ENCODE results near the gene GALR1. TPM values are rescaled to one million over a fixed set of nuclear protein-coding genes. Genes with fewer than 3 reads are reported as not detected.

Gene GALR1
- total and polyA plus RNA-seq, 2 experiments from 2014 or later: 0.32 to 1.1 TPM

DNA sequence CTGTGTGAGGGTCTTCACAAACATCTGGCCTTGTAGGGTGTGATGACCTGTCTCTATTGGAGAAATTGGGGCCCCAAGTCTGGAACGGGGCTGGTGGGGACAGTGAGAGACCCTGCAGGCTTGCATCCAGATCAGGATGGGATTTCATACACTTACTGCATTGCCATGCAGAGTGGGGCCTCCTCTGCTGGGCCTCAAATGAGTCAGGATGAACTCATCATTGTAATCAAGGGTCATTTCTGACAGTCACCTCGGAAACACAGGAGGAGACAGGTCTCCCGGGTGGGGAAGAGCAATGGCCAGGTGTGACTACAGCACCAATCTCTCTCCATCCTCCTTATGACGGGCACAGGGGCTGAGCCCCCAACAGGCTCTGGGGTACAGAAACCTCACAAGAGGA is 48.1 kb upstream of the GALR1 start (continued):
- TF ChIP-seq, protein P1, sequence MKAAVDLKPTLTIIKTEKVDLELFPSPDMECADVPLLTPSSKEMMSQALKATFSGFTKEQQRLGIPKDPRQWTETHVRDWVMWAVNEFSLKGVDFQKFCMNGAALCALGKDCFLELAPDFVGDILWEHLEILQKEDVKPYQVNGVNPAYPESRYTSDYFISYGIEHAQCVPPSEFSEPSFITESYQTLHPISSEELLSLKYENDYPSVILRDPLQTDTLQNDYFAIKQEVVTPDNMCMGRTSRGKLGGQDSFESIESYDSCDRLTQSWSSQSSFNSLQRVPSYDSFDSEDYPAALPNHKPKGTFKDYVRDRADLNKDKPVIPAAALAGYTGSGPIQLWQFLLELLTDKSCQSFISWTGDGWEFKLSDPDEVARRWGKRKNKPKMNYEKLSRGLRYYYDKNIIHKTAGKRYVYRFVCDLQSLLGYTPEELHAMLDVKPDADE (IDR thresholded peaks at IDR 0.05): no peak

DNA sequence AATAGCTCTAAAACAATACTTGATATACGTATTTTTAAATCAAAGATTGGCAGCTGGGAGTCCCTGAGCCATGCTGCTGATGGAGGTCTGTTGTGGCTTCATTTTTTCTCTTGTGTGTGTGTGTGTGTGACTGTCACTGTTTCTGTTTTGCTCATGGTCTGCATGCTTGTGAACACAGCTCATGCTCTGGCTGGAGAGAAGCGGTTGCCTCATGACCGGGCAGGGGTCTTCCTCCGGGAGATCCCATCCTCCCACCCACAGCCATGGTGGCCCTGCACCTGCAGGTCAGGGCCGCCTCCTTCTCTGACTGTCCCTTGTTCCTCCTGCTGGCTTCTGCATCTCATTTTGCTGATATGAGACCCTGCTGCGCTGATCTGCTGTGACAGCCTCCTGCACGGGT is 47.3 kb upstream of the GALR1 start:
- H2AFZ ChIP-seq: no peak overlapping the region
- DNase-seq (ENCODE audit: low spot score): no peak
- H3K4me1 ChIP-seq (ENCODE audit: insufficient read depth): no peaks in the 10 kb centered on the region
- no peaks in the 10 kb centered on the region for H3K36me3 ChIP-seq (ENCODE audit: insufficient read depth)
- Mint-ChIP-seq H3K36me3 (ENCODE audit: low read depth) (no peaks in the 10 kb centered on the region; the same call in 2 of the 3 replicates), H3K27ac (no peak overlapping the region), H3K4me1 (no peaks in the 10 kb centered on the region), H3K9me3 (no peaks in the 10 kb centered on the region; the same call in 2 of the 3 replicates), H3K4me3 (no peak overlapping the region), H3K27me3 (ENCODE audit: insufficient read depth, low read depth, poor library complexity) (peaks cover 5% of the 10 kb centered on the region)
- no peaks in the 10 kb centered on the region for H4K20me1 ChIP-seq (replicated peaks; ENCODE audit: insufficient read depth)
- no peak overlapping the region for H3K4me3 ChIP-seq
- H3K79me2 ChIP-seq (replicated peaks; ENCODE audit: insufficient read depth): no peaks in the 10 kb centered on the region
- H3F3A ChIP-seq (replicated peaks; ENCODE audit: low read depth): no peaks in the 10 kb centered on the region
- H3K4me2 ChIP-seq: no peak overlapping the region
- ATAC-seq: no peak
- H3K27ac ChIP-seq (ENCODE audit: low read depth): no peak overlapping the region
- H3K9me2 ChIP-seq (ENCODE audit: insufficient read depth): no peaks in the 10 kb centered on the region
- H3K27me3 ChIP-seq (ENCODE audit: insufficient read depth): no peaks in the 10 kb centered on the region
- no peak for TF ChIP-seq EZH2phosphoT487 (IDR thresholded peaks at IDR 0.05; ENCODE audit: unreplicated experiment)
- TF ChIP-seq, protein P2, sequence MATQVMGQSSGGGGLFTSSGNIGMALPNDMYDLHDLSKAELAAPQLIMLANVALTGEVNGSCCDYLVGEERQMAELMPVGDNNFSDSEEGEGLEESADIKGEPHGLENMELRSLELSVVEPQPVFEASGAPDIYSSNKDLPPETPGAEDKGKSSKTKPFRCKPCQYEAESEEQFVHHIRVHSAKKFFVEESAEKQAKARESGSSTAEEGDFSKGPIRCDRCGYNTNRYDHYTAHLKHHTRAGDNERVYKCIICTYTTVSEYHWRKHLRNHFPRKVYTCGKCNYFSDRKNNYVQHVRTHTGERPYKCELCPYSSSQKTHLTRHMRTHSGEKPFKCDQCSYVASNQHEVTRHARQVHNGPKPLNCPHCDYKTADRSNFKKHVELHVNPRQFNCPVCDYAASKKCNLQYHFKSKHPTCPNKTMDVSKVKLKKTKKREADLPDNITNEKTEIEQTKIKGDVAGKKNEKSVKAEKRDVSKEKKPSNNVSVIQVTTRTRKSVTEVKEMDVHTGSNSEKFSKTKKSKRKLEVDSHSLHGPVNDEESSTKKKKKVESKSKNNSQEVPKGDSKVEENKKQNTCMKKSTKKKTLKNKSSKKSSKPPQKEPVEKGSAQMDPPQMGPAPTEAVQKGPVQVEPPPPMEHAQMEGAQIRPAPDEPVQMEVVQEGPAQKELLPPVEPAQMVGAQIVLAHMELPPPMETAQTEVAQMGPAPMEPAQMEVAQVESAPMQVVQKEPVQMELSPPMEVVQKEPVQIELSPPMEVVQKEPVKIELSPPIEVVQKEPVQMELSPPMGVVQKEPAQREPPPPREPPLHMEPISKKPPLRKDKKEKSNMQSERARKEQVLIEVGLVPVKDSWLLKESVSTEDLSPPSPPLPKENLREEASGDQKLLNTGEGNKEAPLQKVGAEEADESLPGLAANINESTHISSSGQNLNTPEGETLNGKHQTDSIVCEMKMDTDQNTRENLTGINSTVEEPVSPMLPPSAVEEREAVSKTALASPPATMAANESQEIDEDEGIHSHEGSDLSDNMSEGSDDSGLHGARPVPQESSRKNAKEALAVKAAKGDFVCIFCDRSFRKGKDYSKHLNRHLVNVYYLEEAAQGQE (IDR thresholded peaks at IDR 0.05; ENCODE audit: unreplicated experiment): no peak

DNA sequence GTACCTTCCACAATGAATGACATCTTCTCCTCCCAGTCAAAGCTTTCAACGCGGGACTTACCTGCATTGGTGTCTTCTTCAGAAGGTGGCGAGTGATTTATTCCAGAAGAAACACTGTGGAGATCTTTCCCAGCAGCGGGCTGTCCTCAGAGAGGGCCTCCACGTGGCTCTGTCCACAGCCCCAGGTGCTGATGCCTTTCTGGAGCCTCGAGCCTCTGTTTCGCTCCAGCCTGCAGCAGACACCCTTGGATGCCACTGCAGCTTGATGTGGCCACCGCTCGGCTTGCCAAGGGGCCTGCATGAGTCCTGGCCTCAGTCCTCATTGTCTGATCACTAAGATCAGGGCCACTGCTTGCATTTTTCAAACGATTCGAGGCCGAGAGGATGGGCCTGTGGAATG is 46.6 kb upstream of the GALR1 start:
- no peaks in the 10 kb centered on the region for H4K20me1 ChIP-seq (replicated peaks; ENCODE audit: insufficient read depth)
- H3K27me3 ChIP-seq (ENCODE audit: insufficient read depth): no peaks in the 10 kb centered on the region
- H3K36me3 Mint-ChIP-seq (ENCODE audit: low read depth): no peaks in the 10 kb centered on the region; the same call in 2 of the 3 replicates
- peaks cover 5% of the 10 kb centered on the region for H3K27me3 Mint-ChIP-seq (ENCODE audit: insufficient read depth, low read depth, poor library complexity)
- H3K27ac ChIP-seq (ENCODE audit: low read depth): no peak overlapping the region
- 0 out of 3 replicates have a peak, but pooled peaks cover 3% of the 10 kb centered on the region for H3K4me1 Mint-ChIP-seq
- no peaks in the 10 kb centered on the region for H3K9me2 ChIP-seq (ENCODE audit: insufficient read depth)
- no peak overlapping the region for H3K27ac Mint-ChIP-seq
- H2AFZ ChIP-seq: no peak overlapping the region
- H3F3A ChIP-seq (replicated peaks; ENCODE audit: low read depth): no peaks in the 10 kb centered on the region
- H3K4me3 ChIP-seq: no peak overlapping the region
- no peak for DNase-seq (ENCODE audit: low spot score)
- no peaks in the 10 kb centered on the region for H3K36me3 ChIP-seq (ENCODE audit: insufficient read depth)
- no peaks in the 10 kb centered on the region for H3K79me2 ChIP-seq (replicated peaks; ENCODE audit: insufficient read depth)
- H3K4me3 Mint-ChIP-seq: no peak overlapping the region
- H3K9me3 Mint-ChIP-seq: no peaks in the 10 kb centered on the region; the same call in 2 of the 3 replicates
- peak; percentile 50; the same call in 2 of the 3 replicates for ATAC-seq
- H3K4me2 ChIP-seq: no peak overlapping the region
- H3K4me1 ChIP-seq (ENCODE audit: insufficient read depth): no peaks in the 10 kb centered on the region
- TF ChIP-seq, protein P2 (IDR thresholded peaks at IDR 0.05; ENCODE audit: unreplicated experiment): peak; percentile 70
- TF ChIP-seq, protein P3, sequence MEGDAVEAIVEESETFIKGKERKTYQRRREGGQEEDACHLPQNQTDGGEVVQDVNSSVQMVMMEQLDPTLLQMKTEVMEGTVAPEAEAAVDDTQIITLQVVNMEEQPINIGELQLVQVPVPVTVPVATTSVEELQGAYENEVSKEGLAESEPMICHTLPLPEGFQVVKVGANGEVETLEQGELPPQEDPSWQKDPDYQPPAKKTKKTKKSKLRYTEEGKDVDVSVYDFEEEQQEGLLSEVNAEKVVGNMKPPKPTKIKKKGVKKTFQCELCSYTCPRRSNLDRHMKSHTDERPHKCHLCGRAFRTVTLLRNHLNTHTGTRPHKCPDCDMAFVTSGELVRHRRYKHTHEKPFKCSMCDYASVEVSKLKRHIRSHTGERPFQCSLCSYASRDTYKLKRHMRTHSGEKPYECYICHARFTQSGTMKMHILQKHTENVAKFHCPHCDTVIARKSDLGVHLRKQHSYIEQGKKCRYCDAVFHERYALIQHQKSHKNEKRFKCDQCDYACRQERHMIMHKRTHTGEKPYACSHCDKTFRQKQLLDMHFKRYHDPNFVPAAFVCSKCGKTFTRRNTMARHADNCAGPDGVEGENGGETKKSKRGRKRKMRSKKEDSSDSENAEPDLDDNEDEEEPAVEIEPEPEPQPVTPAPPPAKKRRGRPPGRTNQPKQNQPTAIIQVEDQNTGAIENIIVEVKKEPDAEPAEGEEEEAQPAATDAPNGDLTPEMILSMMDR (conservative IDR thresholded peaks at IDR 0.05; ENCODE audit: low read depth in 2 of 2): no peak

Data from GM23338 (cell line).